ENCODE measurements around the gene MSANTD2. TPM values are rescaled to one million over a fixed set of nuclear protein-coding genes. Genes with fewer than 3 reads are reported as not detected.

The MSANTD2 gene
- polyA plus RNA-seq, 2 of the 4 experiments (the other 2 are of a cell fraction), result 5.6 to 6.4 TPM

GRCh38 chr11:124825876-124826275 lies 25.7 kb upstream of the MSANTD2 start:
- FAIRE-seq, result no peak
- no peak for DNase-seq (ENCODE audit: low read depth in 1 of 2, low spot score in 1 of 2)
- H3K4me3 ChIP-seq, result no peak overlapping the region
- POLR2A ChIA-PET, result no interaction called here
- no peak overlapping the region for H3K4me2 ChIP-seq
- CTCF ChIA-PET, result no interaction called here
- H3K4me1 ChIP-seq, result no peaks in the 10 kb centered on the region
- H3K27ac ChIP-seq, result no peak overlapping the region
- ATAC-seq, result no peak
- WGBS (ENCODE audit: missing lambda C conversion rate), result 42% methylated on average over 3 of the region's 3 CpGs
- no peaks in the 10 kb centered on the region for H3K9me3 ChIP-seq
- no peak for TF ChIP-seq HOXB13 (CRISPR knock-in tag; IDR thresholded peaks at IDR 0.05; ENCODE audit: low read depth)
- TF ChIP-seq BCL3 (IDR thresholded peaks at IDR 0.05), result no peak
- TF ChIP-seq JUNB (IDR thresholded peaks at IDR 0.05), result no peak
- no peak for TF ChIP-seq MAZ (IDR thresholded peaks at IDR 0.05; ENCODE audit: borderline replicate concordance, low read depth, low read length)
- no peak for TF ChIP-seq PHF8 (IDR thresholded peaks at IDR 0.05; ENCODE audit: borderline replicate concordance, low read depth)
- no peak for TF ChIP-seq HEYL (CRISPR knock-in tag; IDR thresholded peaks at IDR 0.05)
- no peak for TF ChIP-seq NPAS2 (CRISPR knock-in tag; IDR thresholded peaks at IDR 0.05; ENCODE audit: borderline replicate concordance)
- TF ChIP-seq CBX2 (IDR thresholded peaks at IDR 0.05; ENCODE audit: borderline replicate concordance, low read depth), result no peak
- TF ChIP-seq MAX (IDR thresholded peaks at IDR 0.05), result no peak
- no peak for TF ChIP-seq GATA3 (IDR thresholded peaks at IDR 0.05; ENCODE audit: borderline replicate concordance)
- TF ChIP-seq SMC3 (IDR thresholded peaks at IDR 0.05), result no peak
- no peak for TF ChIP-seq ZNF302 (CRISPR knock-in tag; IDR thresholded peaks at IDR 0.05)
- TF ChIP-seq FOXS1 (CRISPR knock-in tag; IDR thresholded peaks at IDR 0.05), result no peak
- TF ChIP-seq KDM5A (IDR thresholded peaks at IDR 0.05), result no peak
- TF ChIP-seq USF2 (IDR thresholded peaks at IDR 0.05), result no peak
- no peak for TF ChIP-seq HDAC2 (IDR thresholded peaks at IDR 0.05)
- TF ChIP-seq EP300 (IDR thresholded peaks at IDR 0.05), result no peak
- no peak for TF ChIP-seq ZC3H11A (IDR thresholded peaks at IDR 0.05)

- ChIA-PET POLR2A (no interaction called here), CTCF (interaction anchor here (1.1 to 1.9 kb wide), 2 partner anchors 12 to 42 kb away, joined by 3 to 6 read pairs; no protein-coding TSS in a partner anchor)
- Histone ChIP-seq H3K4me3 (no peak overlapping the region), H3K27ac (no peak overlapping the region), H3K9me3 (no peaks in the 10 kb centered on the region), H3K4me1 (no peaks in the 10 kb centered on the region), H3K4me2 (no peak overlapping the region)
- FAIRE-seq (no peak), ATAC-seq (no peak), DNase-seq (ENCODE audit: low read depth in 1 of 2, low spot score in 1 of 2) (no peak)
- 40% methylated on average over 7 of the region's 8 CpGs for WGBS (ENCODE audit: missing lambda C conversion rate)
- no peak for TF ChIP-seq CEBPB (IDR thresholded peaks at IDR 0.05)
- no peak for TF ChIP-seq CBX8 (IDR thresholded peaks at IDR 0.05)
- TF ChIP-seq MAZ (IDR thresholded peaks at IDR 0.05; ENCODE audit: borderline replicate concordance, low read depth, low read length), result no peak
- TF ChIP-seq HOXB13 (CRISPR knock-in tag; IDR thresholded peaks at IDR 0.05; ENCODE audit: low read depth), result no peak
- TF ChIP-seq CHD2 (IDR thresholded peaks at IDR 0.05; ENCODE audit: low read length, partially characterized antibody), result no peak
- TF ChIP-seq E2F6 (IDR thresholded peaks at IDR 0.05; ENCODE audit: borderline replicate concordance, low read depth), result no peak
- TF ChIP-seq HES2 (IDR thresholded peaks at IDR 0.05), result no peak
- TF ChIP-seq EHF (CRISPR knock-in tag; IDR thresholded peaks at IDR 0.05), result no peak
- no peak for TF ChIP-seq POLR2A (IDR thresholded peaks at IDR 0.05; ENCODE audit: low read length)
Observed at GRCh38 chr11:124823512-124824376, 23.5 kb upstream of the MSANTD2 start.
